ENCODE results near the gene ZFPL1.
"Not testable (repeated sequence)": the region's sequence is repeated elsewhere in the genome, so short reads cannot be mapped to it uniquely, and the experiment has no call there.

ZFPL1 gene

DNA sequence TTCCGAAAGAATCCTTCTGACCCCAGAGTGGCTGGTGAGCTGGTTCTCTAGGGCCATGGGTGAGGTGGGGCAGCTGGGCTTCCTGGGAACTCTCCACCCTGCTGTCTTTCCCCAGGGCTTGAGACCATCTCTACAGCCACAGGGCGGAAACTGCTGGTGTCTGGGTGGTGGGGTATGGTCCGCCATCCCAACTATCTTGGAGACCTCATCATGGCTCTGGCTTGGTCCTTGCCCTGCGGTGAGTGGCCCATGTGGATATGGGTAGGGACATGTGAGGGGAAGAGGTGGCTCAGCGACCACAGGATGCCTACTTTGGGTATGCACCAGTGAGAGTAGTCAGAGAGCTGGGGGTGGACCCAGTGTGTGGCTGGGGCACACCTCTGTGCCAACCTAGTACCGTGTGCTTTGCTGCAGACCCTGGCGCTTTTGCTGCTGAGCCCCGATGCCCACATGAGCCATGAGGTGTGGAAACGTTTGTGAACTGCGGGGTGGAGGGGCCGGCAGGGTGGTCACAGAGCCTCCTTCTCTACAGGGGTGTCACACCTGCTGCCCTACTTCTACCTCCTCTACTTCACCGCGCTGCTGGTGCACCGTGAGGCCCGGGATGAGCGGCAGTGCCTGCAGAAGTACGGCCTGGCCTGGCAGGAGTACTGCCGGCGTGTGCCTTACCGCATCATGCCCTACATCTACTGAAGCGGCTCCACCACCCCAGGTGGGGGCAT, 31.5 kb downstream of the ZFPL1 start:
- DNase-seq, result no peak

GRCh38 chr11:65116370-65117205, 32.6 kb downstream of the ZFPL1 start:
- DNase-seq, result no peak

- peak; percentile 66 for DNase-seq
These were observed 33.4 kb downstream of the ZFPL1 start, which contains the start of gene ZNHIT2 for GRCh38 chr11:65117206-65118096. Gene ZNHIT2, minus strand, starts transcription at chr11:65117701. Its CDS starts 48 bp downstream, at chr11:65117653.

- DNase-seq, result no peak
These were observed 34.2 kb downstream of the ZFPL1 start for GRCh38 chr11:65118097-65118837.

- not testable (repeated sequence) for DNase-seq
These were observed 35.1 kb downstream of the ZFPL1 start for GRCh38 chr11:65118891-65119669.

DNA sequence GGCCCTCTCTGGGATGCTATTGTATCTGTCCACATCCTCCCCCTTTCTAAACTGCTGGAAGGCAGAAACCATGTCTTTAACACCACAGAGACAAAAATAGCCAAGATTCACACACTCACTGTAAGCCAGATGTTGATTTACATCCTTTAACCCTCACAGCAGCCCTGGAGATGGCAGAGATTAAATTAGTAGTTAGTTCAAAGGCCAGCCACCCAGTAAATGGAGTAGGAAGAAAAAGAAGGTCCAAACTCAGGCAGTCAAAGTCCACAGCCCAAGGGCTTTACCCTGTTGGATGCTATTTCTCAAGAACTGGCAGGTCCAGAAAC, 35.6 kb downstream of the ZFPL1 start:
- DNase-seq, result no peak

DNA sequence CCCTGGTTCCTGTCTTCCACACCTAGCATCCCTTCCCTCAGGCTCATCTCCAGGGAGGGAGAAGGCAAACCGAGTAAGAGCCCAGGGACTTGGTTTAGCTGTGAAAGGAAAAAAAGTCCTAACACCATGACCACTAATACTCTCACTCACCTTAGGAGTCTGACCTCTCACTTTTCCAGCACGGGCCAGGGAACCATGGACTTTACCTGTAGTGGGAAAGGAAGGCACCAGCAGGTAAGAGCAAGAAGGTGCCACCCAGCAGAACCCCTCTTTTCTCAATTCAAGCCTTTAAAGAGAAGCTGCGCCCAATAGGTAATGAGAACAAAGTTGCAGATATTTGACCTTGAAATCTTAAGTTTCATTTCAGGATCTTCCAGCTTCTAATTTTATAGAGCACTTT, 36.8 kb downstream of the ZFPL1 start:
- DNase-seq, result no peak

DNA sequence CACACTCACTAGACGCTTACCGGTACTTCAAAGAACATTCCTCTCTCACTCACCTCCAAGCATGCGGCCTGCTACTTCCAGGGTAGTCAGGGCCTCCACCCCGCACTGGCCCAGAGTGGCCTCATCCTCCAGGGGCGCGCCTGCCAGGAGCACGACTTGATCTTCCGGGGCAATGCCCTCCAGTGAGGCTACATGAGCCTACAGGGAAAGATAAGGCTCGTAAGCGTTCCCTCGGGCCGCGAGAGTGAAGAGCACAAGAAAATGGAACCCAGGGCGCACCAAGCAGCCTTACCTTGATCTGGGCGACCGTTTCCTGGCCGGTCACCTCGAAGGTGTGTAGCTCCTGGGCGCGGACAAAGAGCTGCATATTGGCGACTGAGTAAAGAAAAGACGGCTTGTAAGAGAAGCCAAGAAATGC, 37.4 kb downstream of the ZFPL1 start:
- DNase-seq, result no peak

- DNase-seq, result peak; percentile 90
These were observed 38.1 kb downstream of the ZFPL1 start, which contains the start of the genes FAU and MRPL49 for GRCh38 chr11:65121865-65122696. Gene FAU, minus strand, starts transcription at chr11:65122134. Its CDS starts 321 bp downstream, at chr11:65121813. Gene MRPL49, plus strand, starts transcription at chr11:65122321. Its CDS starts 26 bp downstream, at chr11:65122347.

- DNase-seq, result no peak
These were observed 40.6 kb downstream of the ZFPL1 start for GRCh38 chr11:65124480-65125196.

DNA sequence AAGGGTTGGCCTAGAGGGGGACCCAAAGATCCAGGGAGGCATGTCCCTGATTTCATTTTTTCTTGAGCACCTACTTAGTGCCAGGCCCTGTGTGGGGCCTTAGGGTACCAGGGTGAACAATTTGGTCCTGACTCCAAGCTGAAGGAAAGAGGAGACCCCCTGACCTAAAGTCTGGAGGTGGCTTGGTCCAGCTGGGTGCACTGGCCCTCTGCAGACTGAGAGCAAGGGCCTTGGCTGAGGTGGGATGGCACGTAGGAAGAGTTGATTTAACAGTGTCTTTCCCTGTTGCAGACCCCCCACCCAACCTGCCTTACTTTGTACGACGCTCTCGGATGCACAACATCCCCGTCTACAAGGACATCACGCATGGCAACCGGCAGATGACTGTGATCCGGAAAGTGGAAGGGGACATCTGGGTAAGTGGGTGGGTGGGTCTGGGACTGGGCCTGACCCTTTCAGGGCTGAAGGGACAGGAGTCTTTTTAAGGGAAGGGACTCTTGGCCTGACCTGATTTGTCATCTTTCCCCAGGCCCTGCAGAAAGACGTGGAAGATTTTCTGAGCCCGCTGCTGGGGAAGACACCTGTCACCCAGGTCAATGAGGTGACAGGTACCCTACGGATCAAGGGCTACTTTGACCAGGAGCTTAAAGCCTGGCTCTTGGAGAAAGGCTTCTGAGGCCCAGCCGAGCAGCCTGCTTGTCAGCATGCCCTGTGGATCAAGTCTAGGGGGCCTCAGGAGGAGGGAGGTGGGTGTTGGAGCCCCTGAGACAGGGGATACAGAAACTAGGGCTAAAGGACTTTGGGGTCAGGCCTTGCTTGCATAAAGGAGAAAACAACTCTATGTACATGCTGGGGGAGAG, 41.4 kb downstream of the ZFPL1 start:
- no peak for DNase-seq

DNA sequence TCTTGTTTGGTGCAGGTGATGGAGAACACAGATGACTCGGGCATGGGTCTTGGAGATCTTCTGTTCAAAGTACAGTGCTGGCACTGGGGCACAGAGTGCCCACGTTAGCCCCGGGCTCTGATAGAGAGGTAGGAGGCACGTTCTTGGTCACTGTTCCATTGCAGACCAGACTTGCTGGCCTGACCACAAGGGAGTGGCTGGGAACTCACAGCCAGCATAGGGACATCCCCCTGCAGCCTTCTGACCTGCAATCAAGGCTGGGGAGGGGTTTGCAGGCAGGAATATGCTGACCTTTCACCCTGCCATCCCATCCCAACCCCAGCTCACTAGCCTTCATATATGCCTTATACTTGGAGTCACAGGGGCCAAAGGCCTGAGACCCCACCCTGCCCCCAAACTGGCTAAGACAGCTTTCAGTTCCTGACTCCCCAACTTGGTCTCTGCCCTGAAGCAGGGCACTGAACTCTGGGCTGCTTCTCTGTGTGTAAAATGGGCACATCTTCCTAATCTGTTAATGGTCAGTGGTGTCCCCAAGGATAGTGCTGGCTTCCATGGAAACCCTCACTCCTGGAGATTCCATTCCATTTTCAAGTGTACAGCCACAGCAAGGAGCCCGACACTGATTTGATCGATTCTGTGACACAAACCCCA, 42.7 kb downstream of the ZFPL1 start:
- no peak for DNase-seq

DNA sequence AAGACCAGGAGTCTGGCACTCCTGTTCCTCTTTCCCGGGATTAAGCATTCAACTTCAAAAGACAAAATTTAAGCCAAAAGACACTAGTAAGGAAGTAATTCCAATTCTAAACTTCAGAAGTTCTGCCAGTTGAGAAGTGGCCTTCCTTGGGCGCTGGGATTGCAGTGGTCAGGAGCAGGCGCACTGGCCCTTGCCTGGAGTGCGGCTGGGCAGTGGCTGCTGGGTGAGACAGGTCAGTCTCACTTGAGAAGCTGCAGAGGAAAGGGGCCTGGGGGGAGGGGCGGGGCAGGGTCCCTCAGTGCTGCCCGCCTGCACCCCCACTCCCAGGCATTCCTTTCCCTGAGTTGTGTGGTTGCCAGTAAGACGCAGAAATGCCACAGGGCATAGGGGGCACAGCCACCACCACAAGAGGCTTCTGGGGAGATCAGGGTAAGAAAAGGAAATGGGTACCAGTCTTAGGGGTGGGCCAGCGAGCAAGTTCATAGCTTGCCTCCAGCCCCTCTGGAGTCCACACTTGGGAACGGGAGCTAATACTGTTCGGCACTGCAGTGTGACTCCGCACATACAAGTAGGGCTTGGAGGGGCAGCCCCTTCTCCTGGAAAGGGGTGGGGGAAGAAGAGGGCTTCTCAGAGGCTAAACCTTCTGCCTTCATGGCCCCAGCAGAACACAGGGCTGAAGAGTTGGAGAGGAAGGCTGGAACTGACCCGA, 43.6 kb downstream of the ZFPL1 start:
- no peak for DNase-seq

GRCh38 chr11:65128182-65129145, 44.4 kb downstream of the ZFPL1 start:
- no peak for DNase-seq

- no peak for DNase-seq
These were observed 45.8 kb downstream of the ZFPL1 start for GRCh38 chr11:65129649-65130441.

All from SIG-M5 (cell line).